GM12892 (cell line): Measurements from ENCODE around the gene TAS2R14.

Source experiments
- POLR2A ChIP-seq: IDR thresholded peaks from 2 replicates; pipeline ENCODE4 v1.6.1; 2011; ENCODE audit warnings: low read depth, low read length, control low read depth
- TAF1 ChIP-seq: IDR thresholded peaks from 2 replicates; pipeline ENCODE4 v1.6.1; 2011; ENCODE audit warnings: low read depth, mild to moderate bottlenecking, control low read depth, low read length, borderline replicate concordance

GRCh38 chr12:10982244-10982643 is 43.2 kb upstream of the TAS2R14 start:
- TF ChIP-seq POLR2A (no peak), TAF1 (no peak)
